ENCODE results near the gene OPN5.

OPN5 gene

DNA sequence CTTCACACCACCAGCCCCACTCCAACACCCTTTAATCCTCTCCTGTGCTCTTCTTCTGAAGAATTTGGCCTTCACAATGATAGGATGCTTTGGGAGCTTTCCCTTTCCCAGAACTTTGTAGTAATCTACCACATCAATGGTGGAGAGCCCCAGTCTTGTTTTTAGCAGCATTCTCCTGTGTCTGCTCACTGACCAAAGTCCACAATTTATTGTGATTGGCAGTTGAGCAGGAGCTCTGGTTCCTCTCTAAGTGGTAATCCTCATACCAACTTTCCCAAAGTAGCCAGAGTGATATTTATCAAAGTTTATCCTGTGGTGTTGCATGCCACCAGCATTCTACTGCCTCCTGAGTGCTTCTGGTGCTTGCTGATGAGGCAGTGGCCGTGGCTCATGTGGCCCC, 29.0 kb upstream of the OPN5 start:
- Histone ChIP-seq H3F3A (ENCODE audit: insufficient read depth, low read length) (no peaks in the 10 kb centered on the region), H3K36me3 (replicated peaks; ENCODE audit: insufficient read depth, low read length) (no peaks in the 10 kb centered on the region), H3K9ac (ENCODE audit: low read length) (no peak overlapping the region), H3K27me3 (replicated peaks; ENCODE audit: insufficient read depth, low read length) (no peaks in the 10 kb centered on the region), H3K4me1 (ENCODE audit: low read length) (no peaks in the 10 kb centered on the region), H3K79me2 (ENCODE audit: low read length) (no peaks in the 10 kb centered on the region), H3K9me2 (replicated peaks; ENCODE audit: insufficient read depth, low read length) (no peaks in the 10 kb centered on the region), H3K4me2 (ENCODE audit: low read depth, low read length) (no peak overlapping the region), H3K27ac (ENCODE audit: low read length) (no peak overlapping the region), H4K20me1 (ENCODE audit: insufficient read depth, low read length) (no peaks in the 10 kb centered on the region), H3K4me3 (ENCODE audit: low read length) (no peak overlapping the region), H3K9me3 (replicated peaks; ENCODE audit: insufficient read depth, low read length) (no peaks in the 10 kb centered on the region), H2AFZ (ENCODE audit: low read length) (no peak overlapping the region)
- TF ChIP-seq EZH2 (optimal IDR thresholded peaks at IDR 0.05; ENCODE audit: low read depth, low read length) (no peak), EZH2phosphoT487 (IDR thresholded peaks at IDR 0.05; ENCODE audit: low read length) (no peak)
- TF ChIP-seq, protein P1, sequence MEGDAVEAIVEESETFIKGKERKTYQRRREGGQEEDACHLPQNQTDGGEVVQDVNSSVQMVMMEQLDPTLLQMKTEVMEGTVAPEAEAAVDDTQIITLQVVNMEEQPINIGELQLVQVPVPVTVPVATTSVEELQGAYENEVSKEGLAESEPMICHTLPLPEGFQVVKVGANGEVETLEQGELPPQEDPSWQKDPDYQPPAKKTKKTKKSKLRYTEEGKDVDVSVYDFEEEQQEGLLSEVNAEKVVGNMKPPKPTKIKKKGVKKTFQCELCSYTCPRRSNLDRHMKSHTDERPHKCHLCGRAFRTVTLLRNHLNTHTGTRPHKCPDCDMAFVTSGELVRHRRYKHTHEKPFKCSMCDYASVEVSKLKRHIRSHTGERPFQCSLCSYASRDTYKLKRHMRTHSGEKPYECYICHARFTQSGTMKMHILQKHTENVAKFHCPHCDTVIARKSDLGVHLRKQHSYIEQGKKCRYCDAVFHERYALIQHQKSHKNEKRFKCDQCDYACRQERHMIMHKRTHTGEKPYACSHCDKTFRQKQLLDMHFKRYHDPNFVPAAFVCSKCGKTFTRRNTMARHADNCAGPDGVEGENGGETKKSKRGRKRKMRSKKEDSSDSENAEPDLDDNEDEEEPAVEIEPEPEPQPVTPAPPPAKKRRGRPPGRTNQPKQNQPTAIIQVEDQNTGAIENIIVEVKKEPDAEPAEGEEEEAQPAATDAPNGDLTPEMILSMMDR (IDR thresholded peaks at IDR 0.05; ENCODE audit: low read length), result no peak
- no peak for DNase-seq

DNA sequence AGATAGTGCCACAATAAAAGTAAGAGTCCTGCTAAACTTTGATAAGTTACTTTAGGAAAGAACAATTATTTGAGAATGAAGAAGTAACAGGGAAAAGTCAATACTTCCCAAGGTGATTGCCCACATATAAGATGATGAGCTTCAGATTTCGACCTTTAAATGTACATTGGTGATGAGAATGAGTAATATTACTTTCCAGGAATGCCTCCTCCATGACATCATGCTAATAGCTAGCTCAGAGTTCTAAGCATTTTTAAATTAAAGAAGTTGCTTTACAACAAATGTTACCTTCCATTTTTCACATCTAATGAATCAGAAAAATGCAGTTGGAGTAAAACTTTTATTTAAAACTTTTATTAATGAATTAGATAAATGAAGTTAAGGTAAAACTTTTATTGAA, 22.5 kb upstream of the OPN5 start:
- no peaks in the 10 kb centered on the region for H4K20me1 ChIP-seq (ENCODE audit: insufficient read depth, low read length)
- no peaks in the 10 kb centered on the region for H3K79me2 ChIP-seq (ENCODE audit: low read length)
- no peak overlapping the region for H3K9ac ChIP-seq (ENCODE audit: low read length)
- DNase-seq, result no peak
- no peaks in the 10 kb centered on the region for H3K36me3 ChIP-seq (replicated peaks; ENCODE audit: insufficient read depth, low read length)
- H3K4me1 ChIP-seq (ENCODE audit: low read length), result no peaks in the 10 kb centered on the region
- H3K27ac ChIP-seq (ENCODE audit: low read length), result no peak overlapping the region
- no peak overlapping the region for H3K4me2 ChIP-seq (ENCODE audit: low read depth, low read length)
- no peak overlapping the region for H3K4me3 ChIP-seq (ENCODE audit: low read length)
- H3F3A ChIP-seq (ENCODE audit: insufficient read depth, low read length), result no peaks in the 10 kb centered on the region
- H3K9me3 ChIP-seq (replicated peaks; ENCODE audit: insufficient read depth, low read length), result no peaks in the 10 kb centered on the region
- H3K9me2 ChIP-seq (replicated peaks; ENCODE audit: insufficient read depth, low read length), result no peaks in the 10 kb centered on the region
- H3K27me3 ChIP-seq (replicated peaks; ENCODE audit: insufficient read depth, low read length), result no peaks in the 10 kb centered on the region
- H2AFZ ChIP-seq (ENCODE audit: low read length), result no peak overlapping the region
- TF ChIP-seq, protein P1 (IDR thresholded peaks at IDR 0.05; ENCODE audit: low read length), result no peak
- TF ChIP-seq EZH2phosphoT487 (IDR thresholded peaks at IDR 0.05; ENCODE audit: low read length) (no peak), EZH2 (optimal IDR thresholded peaks at IDR 0.05; ENCODE audit: low read depth, low read length) (no peak)

GRCh38 chr6:47762502-47762901, 19.3 kb upstream of the OPN5 start:
- Histone ChIP-seq H3K4me2 (ENCODE audit: low read depth, low read length) (no peak overlapping the region), H3K27ac (ENCODE audit: low read length) (no peak overlapping the region), H3K79me2 (ENCODE audit: low read length) (no peaks in the 10 kb centered on the region), H3F3A (ENCODE audit: insufficient read depth, low read length) (no peaks in the 10 kb centered on the region), H3K27me3 (replicated peaks; ENCODE audit: insufficient read depth, low read length) (no peaks in the 10 kb centered on the region), H3K36me3 (replicated peaks; ENCODE audit: insufficient read depth, low read length) (no peaks in the 10 kb centered on the region), H3K9me2 (replicated peaks; ENCODE audit: insufficient read depth, low read length) (no peaks in the 10 kb centered on the region), H3K4me3 (ENCODE audit: low read length) (no peak overlapping the region), H3K9ac (ENCODE audit: low read length) (no peak overlapping the region), H4K20me1 (ENCODE audit: insufficient read depth, low read length) (no peaks in the 10 kb centered on the region), H3K9me3 (replicated peaks; ENCODE audit: insufficient read depth, low read length) (no peaks in the 10 kb centered on the region), H3K4me1 (ENCODE audit: low read length) (no peaks in the 10 kb centered on the region), H2AFZ (ENCODE audit: low read length) (no peak overlapping the region)
- DNase-seq, result no peak
- TF ChIP-seq, protein P1 (IDR thresholded peaks at IDR 0.05; ENCODE audit: low read length), result no peak
- TF ChIP-seq EZH2phosphoT487 (IDR thresholded peaks at IDR 0.05; ENCODE audit: low read length) (no peak), EZH2 (optimal IDR thresholded peaks at IDR 0.05; ENCODE audit: low read depth, low read length) (no peak)

Data from MM.1S (cell line).